ENCODE data around the gene TBC1D17. TPM values are rescaled to one million over a fixed set of nuclear protein-coding genes. Genes with fewer than 3 reads are reported as not detected.

The TBC1D17 gene
- total and polyA plus RNA-seq, 10 of the 15 experiments (the other 5 are each of a cell fraction or from before 2014, with no cell fraction given): 0.42 to 20.4 (median 11.2) TPM

- no peaks in the 10 kb centered on the region for H3K27me3 ChIP-seq (replicated peaks in 1 of 2; ENCODE audit: control insufficient read depth in 2 of 2, insufficient read depth in 2 of 2, low read length in 1 of 2)
- in situ Hi-C loops (cut with MboI) (loop anchor here (25.0 kb wide), 1 partner anchor 1258 kb away; the partner anchor contains the start of genes CA11 and DBP), intact Hi-C loops (cut with micrococcal nuclease; ENCODE audit: unreplicated experiment) (no loop called here)
- peaks cover 39% of the 10 kb centered on the region for H3K4me1 ChIP-seq (ENCODE audit: control insufficient read depth, insufficient read depth, low read length)
- H3K4me3 ChIP-seq: peak overlapping the region; percentile 77
- H3K36me3 ChIP-seq (ENCODE audit: control insufficient read depth in 2 of 2, insufficient read depth in 2 of 2, low read length in 1 of 2): peaks cover 0 to 3% of the 10 kb centered on the region in 2 experiments; a peak in 3 of 4 replicates
- ChIA-PET RAD21 (ENCODE audit: unreplicated experiment) (interaction anchor here (1.1 to 5.4 kb wide), 6 partner anchors 8 to 33 kb away, joined by 3 to 66 read pairs (median 10); partner anchors contain the start of genes ATF5 and NUP62), SMC1A (ENCODE audit: uncharacterized antibody, unreplicated experiment) (interaction anchor here (1.2 to 7.3 kb wide), 5 partner anchors 10 to 33 kb away, joined by 3 to 110 read pairs (median 9); partner anchors contain the start of genes ATF5 and NUP62), POLR2A (interaction anchor here (0.5 to 8.2 kb wide), 12 partner anchors 9 to 525 kb away, joined by 3 to 116 read pairs (median 6); partner anchors contain the start of genes AKT1S1, ATF5, NUP62 and TBC1D17), CTCF (interaction anchor here (0.8 to 6.3 kb wide), 7 partner anchors 9 to 88 kb away, joined by 3 to 71 read pairs (median 4); partner anchors contain the start of genes ATF5 and NUP62)
- no peaks in the 10 kb centered on the region for H4K20me1 ChIP-seq (ENCODE audit: control insufficient read depth, insufficient read depth)
- H3K4me2 ChIP-seq (ENCODE audit: control insufficient read depth, insufficient read depth): peak overlapping the region; percentile 86
- 21% methylated on average over 17 of the region's 17 CpGs for WGBS (ENCODE audit: insufficient coverage, insufficient replicate concordance, low lambda C conversion rate, missing lambda C conversion rate)
- H2AFZ ChIP-seq (ENCODE audit: control insufficient read depth, low read depth, low read length): no peak overlapping the region; the same call in 1 of the 2 replicates
- H3K27ac ChIP-seq (ENCODE audit: control insufficient read depth, insufficient read depth): peak overlapping the region; percentile 91
- BruUV-seq (replicated peaks): no TSS peak
- ATAC-seq (peak; percentile 54), DNase-seq (ENCODE audit: low read depth, low spot score) (no peak), FAIRE-seq (peak; percentile 62)
- H3K79me2 ChIP-seq (ENCODE audit: control insufficient read depth, insufficient read depth, low read length): peaks cover 45% of the 10 kb centered on the region
- no peaks in the 10 kb centered on the region; the same call in 2 of the 3 replicates for H3K9me3 ChIP-seq (replicated peaks; ENCODE audit: control insufficient read depth, insufficient read depth, low read length)
- peak overlapping the region; percentile 78 for H3K9ac ChIP-seq (ENCODE audit: control insufficient read depth, insufficient read depth, low read length)
- TF ChIP-seq ZNF217 (IDR thresholded peaks at IDR 0.05) (no peak), CBX3 (IDR thresholded peaks at IDR 0.05; ENCODE audit: borderline replicate concordance, low read depth) (no peak), RELB (IDR thresholded peaks at IDR 0.05; ENCODE audit: low read depth) (peak; percentile 78), MTA3 (IDR thresholded peaks at IDR 0.05; ENCODE audit: borderline replicate concordance, low read length) (0 out of 2 replicates have a peak, but pooled peaks have one; percentile 44), IRF4 (IDR thresholded peaks at IDR 0.05; ENCODE audit: low read depth, low read length) (peak; percentile 64; the same call in 1 of the 2 replicates), STAT1 (conservative IDR thresholded peaks at IDR 0.05) (no peak), RELA (IDR thresholded peaks at IDR 0.05; ENCODE audit: borderline replicate concordance, partially characterized antibody) (peak; percentile 94), TAF1 (IDR thresholded peaks at IDR 0.05; ENCODE audit: borderline replicate concordance, low read depth, low read length) (0 out of 2 replicates have a peak, but pooled peaks have one; percentile 30), HSF1 (IDR thresholded peaks at IDR 0.05; ENCODE audit: low read depth, low read length) (no peak), NR2F1 (conservative IDR thresholded peaks at IDR 0.05) (no peak), YY1 (IDR thresholded peaks at IDR 0.05; ENCODE audit: low read depth, low read length) (no peak), E2F4 (IDR thresholded peaks at IDR 0.05; ENCODE audit: low read depth, low read length) (no peak), GABPA (IDR thresholded peaks at IDR 0.05; ENCODE audit: low read depth) (no peak), CBFB (IDR thresholded peaks at IDR 0.05; ENCODE audit: low read depth) (peak; percentile 67; the same call in 1 of the 2 replicates), BCL3 (IDR thresholded peaks at IDR 0.05; ENCODE audit: borderline replicate concordance, insufficient read depth, low read depth, low read length, poor library complexity, severe bottlenecking) (no peak), ZNF622 (IDR thresholded peaks at IDR 0.05) (no peak), MYB (IDR thresholded peaks at IDR 0.05; ENCODE audit: borderline replicate concordance, low read depth, low read length) (no peak), ZNF24 (IDR thresholded peaks at IDR 0.05) (no peak)
Measured at GRCh38 chr19:49894879-49895565, 17.5 kb downstream of the TBC1D17 start.
